ENCODE data around the gene ARHGEF16. TPM values are rescaled to one million over a fixed set of nuclear protein-coding genes. Genes with fewer than 3 reads are reported as not detected.

Gene ARHGEF16
- total and polyA plus RNA-seq, 7 donors = 0.41 to 51.8 (median 2.2) TPM

DNA sequence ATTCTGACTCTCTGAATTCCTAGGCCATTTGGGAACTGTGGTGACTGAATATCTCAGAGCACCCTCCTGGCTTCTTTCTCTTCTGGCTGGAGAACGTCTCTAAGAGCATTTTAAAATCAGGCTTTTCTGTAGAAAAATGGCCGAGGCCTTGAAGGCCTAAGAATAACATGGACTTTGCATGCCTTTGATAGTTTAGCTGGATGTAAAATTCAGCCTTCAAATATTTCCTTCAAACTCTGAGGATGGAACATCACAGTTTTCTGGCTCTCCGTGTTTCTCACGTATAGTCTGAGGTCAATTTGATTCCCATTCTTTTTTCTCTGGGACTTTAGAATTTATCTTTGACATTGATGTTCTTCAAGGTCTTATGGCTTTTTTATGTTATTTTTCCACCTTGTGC is 34.0 kb downstream of the ARHGEF16 start:
- Histone ChIP-seq H3K27ac (no peak overlapping the region), H3K4me3 (no peak overlapping the region), H3K36me3 (no peaks in the 10 kb centered on the region), H3K9me3 (no peaks in the 10 kb centered on the region), H3K4me1 (peaks cover 0 to 9% (median 7%) of the 10 kb centered on the region in 4 donors), H3K27me3 (peaks cover 0 to 15% (median 4%) of the 10 kb centered on the region in 3 donors)
- TF ChIP-seq POLR2A (IDR thresholded peaks at IDR 0.05) (no peak), POLR2AphosphoS5 (IDR thresholded peaks at IDR 0.05) (no peak), CTCF (IDR thresholded peaks at IDR 0.05) (no peak), EP300 (IDR thresholded peaks at IDR 0.05) (no peak)
- 95 to 97% methylated on average over 4 of the region's 4 CpGs for WGBS, 2 donors
- intact Hi-C loops (cut with DNase I) = no loop called here
- DNase-seq = no peak

- no peak for DNase-seq
- WGBS, 2 donors = 80 to 93% methylated on average over 23 of the region's 23 CpGs
- Histone ChIP-seq H3K9me3 (no peaks in the 10 kb centered on the region), H3K36me3 (no peaks in the 10 kb centered on the region), H3K4me1 (peaks cover 0 to 9% (median 7%) of the 10 kb centered on the region in 4 donors), H3K4me3 (no peak overlapping the region), H3K27ac (no peak overlapping the region), H3K27me3 (peaks cover 0 to 9% (median 0%) of the 10 kb centered on the region in 3 donors)
- intact Hi-C loops (cut with DNase I) = loop anchor here (5.0 kb wide), 1 partner anchor 232 kb away; no protein-coding TSS in a partner anchor
- TF ChIP-seq POLR2AphosphoS5 (IDR thresholded peaks at IDR 0.05) (no peak), EP300 (IDR thresholded peaks at IDR 0.05) (no peak), POLR2A (IDR thresholded peaks at IDR 0.05) (no peak), CTCF (IDR thresholded peaks at IDR 0.05) (no peak)
These were observed 35.7 kb downstream of the ARHGEF16 start for GRCh38 chr1:3490046-3490745.

- WGBS, 2 donors = 33 to 40% methylated on average over 41 of the region's 41 CpGs
- H3K4me3 ChIP-seq = peak overlapping the region in 1 of 4 donors; percentile 14
- intact Hi-C loops (cut with DNase I) = loop anchor here (1.0 to 5.0 kb wide), 2 partner anchors 128 to 231 kb away; no protein-coding TSS in a partner anchor
- no peak overlapping the region for H3K27ac ChIP-seq
- no peaks in the 10 kb centered on the region for H3K36me3 ChIP-seq
- DNase-seq = peak; percentile 84
- TF ChIP-seq CTCF (IDR thresholded peaks at IDR 0.05) (peak; percentile 89 to 100 (median 96)), EP300 (IDR thresholded peaks at IDR 0.05) (no peak), POLR2AphosphoS5 (IDR thresholded peaks at IDR 0.05) (no peak), POLR2A (IDR thresholded peaks at IDR 0.05) (no peak)
- H3K27me3 ChIP-seq = peaks cover 0 to 9% (median 0%) of the 10 kb centered on the region in 3 donors
- peaks cover 0 to 9% (median 7%) of the 10 kb centered on the region in 4 donors for H3K4me1 ChIP-seq
- H3K9me3 ChIP-seq = no peaks in the 10 kb centered on the region
These were observed 37.1 kb downstream of the ARHGEF16 start for GRCh38 chr1:3491291-3492246.

GRCh38 chr1:3492545-3493246 is 38.2 kb downstream of the ARHGEF16 start:
- no peaks in the 10 kb centered on the region for H3K9me3 ChIP-seq
- no peak for TF ChIP-seq CTCF (IDR thresholded peaks at IDR 0.05)
- TF ChIP-seq POLR2AphosphoS5 (IDR thresholded peaks at IDR 0.05) = no peak
- no peak for TF ChIP-seq POLR2A (IDR thresholded peaks at IDR 0.05)
- no peak for TF ChIP-seq EP300 (IDR thresholded peaks at IDR 0.05)
- peaks cover 0 to 9% (median 7%) of the 10 kb centered on the region in 4 donors for H3K4me1 ChIP-seq
- H3K4me3 ChIP-seq = no peak overlapping the region
- WGBS, 2 donors = 77 to 89% methylated on average over 17 of the region's 17 CpGs
- DNase-seq = no peak
- peaks cover 0 to 9% (median 0%) of the 10 kb centered on the region in 3 donors for H3K27me3 ChIP-seq
- no peak overlapping the region for H3K27ac ChIP-seq
- intact Hi-C loops (cut with DNase I) = loop anchor here (5.0 kb wide), 1 partner anchor 230 kb away; no protein-coding TSS in a partner anchor
- no peaks in the 10 kb centered on the region for H3K36me3 ChIP-seq
